GM18519 (cell line): ENCODE data around the gene KCNG2.

Experiments
- ATAC-seq: cut with Tn5 transposase; IDR thresholded peaks from one replicate; pipeline ENCODE4 v1.9.1; 2021; ENCODE audit warnings: mild to moderate bottlenecking, moderate library complexity; ENCODE audit not compliant: unreplicated experiment, low FRiP score

Gene KCNG2

GRCh38 chr18:79784071-79784913, 13.4 kb upstream of the KCNG2 start:
- ATAC-seq = no peak

GRCh38 chr18:79784965-79785770, 12.6 kb upstream of the KCNG2 start:
- no peak for ATAC-seq

- ATAC-seq = no peak
Observed at GRCh38 chr18:79785831-79786230, 11.9 kb upstream of the KCNG2 start.

GRCh38 chr18:79786304-79786703, 11.4 kb upstream of the KCNG2 start:
- ATAC-seq = no peak

GRCh38 chr18:79786786-79787526, 10.8 kb upstream of the KCNG2 start:
- no peak for ATAC-seq

- ATAC-seq = no peak
Observed at GRCh38 chr18:79787527-79787864, 10.2 kb upstream of the KCNG2 start.

GRCh38 chr18:79787865-79788733, 9.6 kb upstream of the KCNG2 start:
- ATAC-seq = no peak

GRCh38 chr18:79788734-79789085, 9.0 kb upstream of the KCNG2 start:
- ATAC-seq = no peak

- ATAC-seq = no peak
Observed at GRCh38 chr18:79789091-79789891, 8.4 kb upstream of the KCNG2 start.

- ATAC-seq = no peak
Observed at GRCh38 chr18:79789901-79790890, 7.5 kb upstream of the KCNG2 start.

GRCh38 chr18:79790996-79791972, 6.5 kb upstream of the KCNG2 start:
- ATAC-seq = no peak

- no peak for ATAC-seq
Observed at GRCh38 chr18:79792096-79792987, 5.4 kb upstream of the KCNG2 start.

GRCh38 chr18:79792988-79793355, 4.8 kb upstream of the KCNG2 start:
- peak; percentile 65 for ATAC-seq

- ATAC-seq = no peak
Observed at GRCh38 chr18:79794846-79795245, 2.9 kb upstream of the KCNG2 start.

GRCh38 chr18:79795446-79795845, 2.3 kb upstream of the KCNG2 start:
- no peak for ATAC-seq

GRCh38 chr18:79796016-79796415, 1.7 kb upstream of the KCNG2 start:
- no peak for ATAC-seq
